Stimulated activated CD4-positive, alpha-beta T cell treated with anti-CD3 and anti-CD28 coated beads, TNF-alpha, amount 100 ng/mL, for 24 hours (primary cell): ENCODE measurements around the gene CENPB.
"Not testable (repeated sequence)": the region's sequence is repeated elsewhere in the genome, so short reads cannot be mapped to it uniquely, and the experiment has no call there.

Experiments used
- DNase-seq, 3 experiments: peaks; one replicate each; pipeline ENCODE4 v3.0.0-alpha.2; 2020; ENCODE audit warnings: low read depth in 3 of 3

The CENPB gene

GRCh38 chr20:3811467-3812258, 25.1 kb upstream of the CENPB start:
- peak; percentile 85 to 93 (median 86) for DNase-seq

- no peak for DNase-seq
Observed at GRCh38 chr20:3808544-3808943, 22.0 kb upstream of the CENPB start.

GRCh38 chr20:3804781-3805180, 18.2 kb upstream of the CENPB start:
- no peak for DNase-seq

GRCh38 chr20:3804254-3804751, 17.8 kb upstream of the CENPB start:
- DNase-seq = no peak

- DNase-seq = no peak
Observed at GRCh38 chr20:3803854-3804253, 17.3 kb upstream of the CENPB start.

GRCh38 chr20:3803289-3803688, 16.7 kb upstream of the CENPB start:
- DNase-seq = no peak

GRCh38 chr20:3802524-3803239, 16.1 kb upstream of the CENPB start:
- DNase-seq = no peak

GRCh38 chr20:3801846-3802245, 15.3 kb upstream of the CENPB start:
- DNase-seq = no peak

- no peak for DNase-seq
Observed at GRCh38 chr20:3801299-3801698, 14.8 kb upstream of the CENPB start.

- no peak for DNase-seq
Observed at GRCh38 chr20:3800878-3801260, 14.3 kb upstream of the CENPB start.

GRCh38 chr20:3800256-3800877, 13.8 kb upstream of the CENPB start:
- DNase-seq = no peak

GRCh38 chr20:3798908-3799248, 12.3 kb upstream of the CENPB start:
- no peak for DNase-seq

- DNase-seq = no peak
Observed at GRCh38 chr20:3798373-3798768, 11.8 kb upstream of the CENPB start.

GRCh38 chr20:3797592-3798372, 11.2 kb upstream of the CENPB start:
- peak in 1 of 3 experiments; percentile 50 for DNase-seq

GRCh38 chr20:3797226-3797545, 10.6 kb upstream of the CENPB start:
- DNase-seq = no peak

GRCh38 chr20:3796477-3797225, 10.1 kb upstream of the CENPB start:
- no peak for DNase-seq

- peak; percentile 77 to 92 (median 81) for DNase-seq
Observed at GRCh38 chr20:3795511-3796468, 9.2 kb upstream of the CENPB start, which contains the start of gene CDC25B. Gene CDC25B (plus strand): TSS chr20:3796310. CDS start chr20:3796532, 222 bp downstream.

- DNase-seq = no peak
Observed at GRCh38 chr20:3794701-3795420, 8.3 kb upstream of the CENPB start.

GRCh38 chr20:3794168-3794567, 7.6 kb upstream of the CENPB start:
- not testable (repeated sequence) for DNase-seq
